ENCODE data around the gene ATF1.
"Not testable (repeated sequence)": the region's sequence is repeated elsewhere in the genome, so short reads cannot be mapped to it uniquely, and the experiment has no call there.

DNA sequence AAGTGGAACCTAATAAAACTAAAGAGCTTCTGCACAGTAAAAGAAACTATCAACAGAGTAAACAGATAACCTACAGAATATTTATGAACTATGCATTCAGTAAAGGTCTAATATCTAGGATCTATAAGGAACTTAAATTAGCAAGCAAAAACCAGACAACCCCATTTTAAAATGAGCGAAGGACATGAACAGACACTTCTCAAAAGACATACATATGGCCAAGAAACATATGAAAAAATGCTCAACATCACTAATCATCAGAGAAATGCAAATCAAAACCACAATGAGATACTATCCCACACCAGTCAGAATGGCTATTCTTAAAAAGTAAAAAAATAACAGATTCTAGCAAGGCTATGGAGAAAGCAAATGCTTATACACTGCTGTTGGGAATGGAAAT lies 91.3 kb downstream of the ATF1 start:
- not testable (repeated sequence) for TF ChIP-seq CTCF, EZH2phosphoT487 (IDR thresholded peaks at IDR 0.05)

Measured in neural progenitor cell (in vitro differentiated cells).